Omental fat pad (tissue), 4 donors: ENCODE measurements around the gene UBE2Q2. TPM values are rescaled to one million over a fixed set of nuclear protein-coding genes. Genes with fewer than 3 reads are reported as not detected.

ENCODE experiments used
- ATAC-seq: fragments of 150-250 bp; one replicate; pipeline ENCODE4 v1.9.1; 2016; ENCODE audit warnings: mild to moderate bottlenecking, moderate library complexity; ENCODE audit not compliant: low FRiP score
- DNase-seq: peaks from one replicate; pipeline ENCODE4 v3.0.0-alpha.2; 2019; ENCODE audit warnings: low spot score
- CTCF ChIP-seq, 3 donors: fragments of 450-650 bp; IDR thresholded peaks; one replicate each; pipeline ENCODE4 v1.5.1; 2016 to 2017; ENCODE audit warnings: antibody characterized with exemption in 3 of 3, mild to moderate bottlenecking in 3 of 3, moderate library complexity in 2 of 3
- total RNA-seq, 4 donors: library from RNA; depleted of rRNA; stranded (reverse); fragments of >200 nt; gene quantifications; one replicate each; pipeline ENCODE4 v1.1.0, GENCODE V29; 2016

The UBE2Q2 gene
- total RNA-seq, 4 donors from 2014 or later: 27.8 to 54.1 (median 47.2) TPM

GRCh38 chr15:75926931-75927330 lies 83.7 kb downstream of the UBE2Q2 start:
- DNase-seq (no peak), ATAC-seq (no peak)
- TF ChIP-seq CTCF (IDR thresholded peaks at IDR 0.05): no peak

- TF ChIP-seq CTCF (IDR thresholded peaks at IDR 0.05): no peak
- DNase-seq (no peak), ATAC-seq (no peak)
These were observed 84.4 kb downstream of the UBE2Q2 start for GRCh38 chr15:75927601-75928000.

- DNase-seq (no peak), ATAC-seq (no peak)
- no peak for TF ChIP-seq CTCF (IDR thresholded peaks at IDR 0.05)
These were observed 85.7 kb downstream of the UBE2Q2 start for GRCh38 chr15:75928680-75929608.

GRCh38 chr15:75929799-75930565 lies 86.7 kb downstream of the UBE2Q2 start:
- DNase-seq: no peak
- no peak for ATAC-seq
- TF ChIP-seq CTCF (IDR thresholded peaks at IDR 0.05): no peak

GRCh38 chr15:75930866-75931265 lies 87.6 kb downstream of the UBE2Q2 start:
- no peak for ATAC-seq
- DNase-seq: no peak
- TF ChIP-seq CTCF (IDR thresholded peaks at IDR 0.05): no peak

GRCh38 chr15:75942464-75942863 lies 99.2 kb downstream of the UBE2Q2 start:
- DNase-seq (no peak), ATAC-seq (no peak)
- TF ChIP-seq CTCF (IDR thresholded peaks at IDR 0.05): no peak
